K562 (cell line): Measurements from ENCODE around the gene TMEM266. TPM values are rescaled to one million over a fixed set of nuclear protein-coding genes. Genes with fewer than 3 reads are reported as not detected.

Source experiments
- ATAC-seq: fragments of 200-7000 bp; cut with Tn5 transposase; 3 replicates; pipeline ENCODE4 v1.9.1; 2020; ENCODE audit warnings: moderate library complexity
- BruUV-seq: library from RNA; stranded (reverse); fragments of 400-500 nt; replicated peaks from 2 replicates; lab custom pipeline; 2021; lab: Mats Ljungman, UMichigan
- CTCF ChIA-PET: fragments of 300-600 bp; formaldehyde crosslinking; extraction: SDS; loops from one replicate; lab custom pipeline; 2021; ENCODE audit warnings: low intra/inter-chr PET ratio; lab: Yijun Ruan, JAX
- POLR2A ChIA-PET: fragments of 300-600, 350-650 bp; sonication (Branson Sonifier 250); formaldehyde crosslinking; extraction: SDS; loops from one replicate; lab custom pipeline; 2021; ENCODE audit warnings: antibody characterized with exemption, inconsistent platforms; lab: Yijun Ruan, JAX
- DNase-seq, 4 experiments: peaks; one replicate each; pipeline versions ENCODE4 v3.0.0 to v3.0.0-alpha.2; 2011 to 2018; ENCODE audit warnings: low spot score in 3 of 4, mixed read lengths in 3 of 4; ENCODE audit errors: extremely low read depth in 1 of 4
- FAIRE-seq: peaks from 2 replicates; lab custom pipeline; 2011; peaks lifted over from hg19 to GRCh38; lab: Jason Lieb, UNC
- H2AFZ ChIP-seq: 2 replicates; pipeline ENCODE4 v1.6.0; 2011; ENCODE audit warnings: low read depth, low read length, control low read depth, inconsistent platforms
- H3K27ac ChIP-seq: fragments of 200-600 bp; 3 replicates; pipeline ENCODE4 v1.8.0; 2011; ENCODE audit warnings: low read depth, mild to moderate bottlenecking, control low read depth, inconsistent platforms, low read length, moderate library complexity, mixed read lengths; ENCODE audit errors: extremely low read depth
- H3K27me3 ChIP-seq, 2 experiments: fragments of 300-600 bp in 1 of 2; 2 replicates in 1 of 2; 3 replicates in 1 of 2; pipeline versions ENCODE4 v1.6.0 to v1.8.0; 2011; ENCODE audit warnings: inconsistent platforms in 2 of 2, low read length in 2 of 2, mild to moderate bottlenecking in 1 of 2, mixed read lengths in 1 of 2, moderate library complexity in 1 of 2; ENCODE audit not compliant: control insufficient read depth in 2 of 2, insufficient read depth in 2 of 2
- H3K36me3 ChIP-seq: fragments of 300-600 bp; 3 replicates; pipeline ENCODE4 v1.8.0; 2011; ENCODE audit warnings: mild to moderate bottlenecking, low read length, inconsistent platforms; ENCODE audit not compliant: control insufficient read depth, insufficient read depth
- H3K4me1 ChIP-seq, 2 experiments: fragments of 200-600 bp in 1 of 2; replicated peaks in 1 of 2; 2 replicates in 1 of 2; 3 replicates in 1 of 2; pipeline versions ENCODE4 v1.5.1 to v1.8.0; 2011; ENCODE audit warnings: inconsistent platforms in 2 of 2, low read length in 2 of 2, mild to moderate bottlenecking in 1 of 2, mixed read lengths in 1 of 2, moderate library complexity in 1 of 2; ENCODE audit not compliant: control insufficient read depth in 2 of 2, insufficient read depth in 2 of 2
- H3K4me2 ChIP-seq: 2 replicates; pipeline ENCODE4 v1.6.1; 2011; ENCODE audit warnings: low read length, control low read depth, inconsistent platforms, mixed read lengths; ENCODE audit not compliant: insufficient read depth
- H3K4me3 ChIP-seq: fragments of 200-600 bp; sonication (generic), shearing (Covaris generic); 2 replicates; pipeline ENCODE4 v1.5.1; 2016; ENCODE audit warnings: control low read depth, inconsistent platforms
- H3K79me2 ChIP-seq: fragments of 200-600 bp; 3 replicates; pipeline ENCODE4 v1.8.0; 2011; ENCODE audit warnings: low read length, inconsistent platforms; ENCODE audit not compliant: control insufficient read depth, insufficient read depth
- H3K9ac ChIP-seq, 2 experiments: 2 replicates each; pipeline versions ENCODE4 v1.6.0 to v1.6.1; 2011; ENCODE audit warnings: low read depth in 2 of 2, low read length in 2 of 2, control low read depth in 1 of 2, inconsistent platforms in 1 of 2, mild to moderate bottlenecking in 1 of 2, mixed read lengths in 1 of 2; ENCODE audit not compliant: insufficient read depth in 1 of 2
- H3K9me1 ChIP-seq: one replicate; pipeline ENCODE4 v1.6.0; 2011; ENCODE audit warnings: inconsistent platforms, mild to moderate bottlenecking, low read length, moderate library complexity; ENCODE audit not compliant: control insufficient read depth, insufficient read depth
- H3K9me3 ChIP-seq: replicated peaks from 2 replicates; pipeline ENCODE4 v1.5.1; 2011; ENCODE audit warnings: low read depth, low read length, inconsistent platforms; ENCODE audit not compliant: control insufficient read depth, insufficient read depth
- H4K20me1 ChIP-seq: replicated peaks from 2 replicates; pipeline ENCODE4 v1.6.1; 2011; ENCODE audit warnings: low read length, inconsistent platforms, mixed read lengths; ENCODE audit not compliant: control insufficient read depth, insufficient read depth
- C11orf30 ChIP-seq: fragments of 450-650 bp; IDR thresholded peaks from 2 replicates; pipeline ENCODE4 v1.6.1; 2016; ENCODE audit warnings: low read depth, mild to moderate bottlenecking
- CBX8 ChIP-seq: fragments of 200-600 bp; sonication (generic); IDR thresholded peaks from 2 replicates; pipeline ENCODE4 v1.6.1; 2012; ENCODE audit warnings: borderline replicate concordance, mixed run types, low read depth, mild to moderate bottlenecking, moderate library complexity, mixed read lengths, low read length, control low read depth, inconsistent platforms; ENCODE audit not compliant: poor library complexity, severe bottlenecking; ENCODE audit errors: extremely low read depth
- PHTF2 ChIP-seq: fragments of 250-450 bp; sonication (Bioruptor Pico); IDR thresholded peaks from 2 replicates; pipeline ENCODE4 v1.5.0; 2021; ENCODE audit warnings: mild to moderate bottlenecking
- RAD21 ChIP-seq, 2 experiments: fragments of 250-450 bp in 1 of 2; fragments of 450-650 bp in 1 of 2; sonication (Bioruptor Pico) in 1 of 2; formaldehyde crosslinking in 1 of 2; IDR thresholded peaks in 1 of 2; conservative IDR thresholded peaks in 1 of 2; 2 replicates each; pipeline versions ENCODE4 v1.4.0 to v1.8.0; 2020 to 2022; ENCODE audit warnings: mild to moderate bottlenecking in 2 of 2, moderate library complexity in 1 of 2
- RNF2 ChIP-seq: sonication (generic); IDR thresholded peaks from 2 replicates; pipeline ENCODE4 v1.6.1; 2016
- TFAM ChIP-seq: fragments of 250-450 bp; sonication (Bioruptor Pico); conservative IDR thresholded peaks from 2 replicates; pipeline ENCODE4 v1.5.0; 2021; ENCODE audit warnings: mild to moderate bottlenecking, moderate library complexity
- WHSC1 ChIP-seq: IDR thresholded peaks from one replicate; pipeline ENCODE4 v1.6.1; 2012; ENCODE audit warnings: low read length, control low read depth, inconsistent platforms
- WGBS: fragments of 100-300 bp; shearing (Covaris generic); methylation state at CpG from one replicate; pipeline ENCODE4 v1.1.6; 2016; ENCODE audit warnings: low coverage, mixed read lengths; ENCODE audit not compliant: insufficient coverage; ENCODE audit errors: missing lambda C conversion rate; 5-methylcytosine and 5-hydroxymethylcytosine counted together
- in situ Hi-C: fragments of 300-500 bp; cut with MboI; formaldehyde crosslinking; loops from 4 replicates; pipeline ENCODE4 v1.15.0; 2018; ENCODE audit warnings: inconsistent platforms, mixed read lengths
- intact Hi-C: fragments of 100-400 bp; cut with micrococcal nuclease; formaldehyde crosslinking; loops from 2 replicates; pipeline ENCODE4 v1.14.2; 2022
- polyA plus RNA-seq, 8 experiments: library from polyadenylated mRNA; depleted of rRNA in 4 of 8; stranded (reverse) in 5 of 8; unstranded in 3 of 8; fragments of >200 nt; fragmentation: Nextera tagmentation in 2 of 8; fragmentation: Illumina TruSeq in 1 of 8; extraction: Ambion mirVana in 2 of 8; extraction: Trizol in 1 of 8; gene quantifications; 2 replicates each; pipeline versions ENCODE4 v1.2.1 to v1.2.3, GENCODE V29; 2011 to 2014; ENCODE audit warnings: inconsistent platforms in 1 of 8, missing spikeins in 1 of 8
- total RNA-seq, 7 experiments: library from RNA; depleted of rRNA in 6 of 7; stranded (reverse); fragments of >200 nt in 6 of 7; fragmentation: Illumina TruSeq in 2 of 7; extraction: Trizol in 2 of 7; gene quantifications; 2 replicates each; pipeline versions ENCODE4 v1.2.1 to v1.2.3, GENCODE V29; 2011 to 2021; ENCODE audit warnings: low replicate concordance in 1 of 7
- TF ChIP-seq, protein P1 (sequence below): fragments of 450-650 bp; formaldehyde crosslinking; IDR thresholded peaks from 2 replicates; pipeline ENCODE4 v1.4.0; 2022; ENCODE audit warnings: missing genetic modification characterization
- TF ChIP-seq, protein P2 (sequence below), 3 experiments: IDR thresholded peaks in 2 of 3; conservative IDR thresholded peaks in 1 of 3; 2 replicates each; pipeline ENCODE4 v1.5.1; 2011 to 2012; ENCODE audit warnings: low read length in 3 of 3, mild to moderate bottlenecking in 3 of 3, control low read depth in 2 of 3, improper control_type of control experiment in 1 of 3, inconsistent platforms in 1 of 3, low read depth in 1 of 3, mixed read lengths in 1 of 3, moderate library complexity in 1 of 3; ENCODE audit not compliant: insufficient read depth in 2 of 3

Gene TMEM266
- total and polyA plus RNA-seq, 9 of the 15 experiments (the other 6 are each of a cell fraction or from before 2014, with no cell fraction given): not detected

DNA sequence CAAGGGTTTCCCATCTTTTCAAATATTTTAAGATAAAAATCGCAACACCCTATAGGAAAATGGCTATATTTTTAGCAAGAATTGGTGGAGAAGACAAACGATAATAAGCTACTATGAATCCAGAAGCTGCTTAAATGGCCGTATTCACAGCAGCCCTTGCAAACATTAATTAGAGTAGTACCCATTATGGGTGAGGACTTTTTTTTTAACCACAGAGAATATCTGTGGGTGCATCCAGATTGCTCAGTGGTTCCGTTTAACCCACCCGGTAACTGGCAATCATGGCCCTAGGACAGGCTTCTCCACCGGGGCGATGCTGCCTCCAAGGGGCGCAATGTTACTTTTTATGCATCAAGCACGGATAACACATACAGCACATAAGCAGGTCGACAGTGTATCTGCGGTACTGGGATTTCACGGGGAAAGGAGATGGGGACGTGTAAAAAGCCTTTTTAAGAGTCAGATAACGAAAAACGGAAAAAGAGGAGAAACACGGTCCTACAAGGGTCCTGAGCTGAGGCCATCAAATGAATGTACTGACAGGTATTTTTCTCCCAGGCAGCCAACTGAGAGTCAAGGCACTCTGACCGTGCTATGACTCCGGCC lies 968 bp upstream of the TMEM266 start:
- FAIRE-seq (peak; percentile 40), DNase-seq (peak; percentile 17 to 35 (median 22)), ATAC-seq (peak; percentile 80)
- Histone ChIP-seq H3K27me3 (peaks cover 36 to 40% of the 10 kb centered on the region in 2 experiments), H4K20me1 (peaks cover 8% of the 10 kb centered on the region; the same call in 1 of the 2 replicates), H3K9me3 (no peaks in the 10 kb centered on the region), H3K4me3 (peak overlapping the region; percentile 38), H3K79me2 (no peaks in the 10 kb centered on the region), H2AFZ (peak overlapping the region; percentile 53), H3K4me1 (peaks cover 0 to 10% of the 10 kb centered on the region in 2 experiments; a peak in 3 of 5 replicates), H3K4me2 (peak overlapping the region; percentile 59), H3K9me1 (no peaks in the 10 kb centered on the region), H3K9ac (peak overlapping the region in 1 of 2 experiments; percentile 66; a peak in 1 of 4 replicates), H3K27ac (no peak overlapping the region), H3K36me3 (no peaks in the 10 kb centered on the region)
- CTCF ChIA-PET: interaction anchor here (0.6 to 3.5 kb wide), 4 partner anchors 10 to 137 kb away, joined by 3 to 30 read pairs (median 5); no protein-coding TSS in a partner anchor
- in situ Hi-C loops: loop anchor here (5.0 kb wide), 1 partner anchor 83 kb away; no protein-coding TSS in a partner anchor
- POLR2A ChIA-PET: interaction anchor here (0.7 kb wide), 1 partner anchor 94 kb away, joined by 3 read pairs; no protein-coding TSS in a partner anchor
- no TSS peak for BruUV-seq
- WGBS: 5% methylated on average over 18 of the region's 18 CpGs
- intact Hi-C loops: loop anchor here (10.0 kb wide), 2 partner anchors 244 to 274 kb away; no protein-coding TSS in a partner anchor
- TF ChIP-seq C11orf30: no peak
- peak; percentile 75 for TF ChIP-seq CBX8
- peak in 1 of 2 experiments; percentile 41; a peak in 2 of 4 replicates for TF ChIP-seq RAD21 (CRISPR knock-in tag; conservative IDR thresholded peaks at IDR 0.05 in 1 of 2, IDR thresholded peaks at IDR 0.05 in 1 of 2)
- TF ChIP-seq RNF2: peak; percentile 18; the same call in 1 of the 2 replicates
- no peak for TF ChIP-seq PHTF2 (CRISPR knock-in tag)
- TF ChIP-seq, protein P1, sequence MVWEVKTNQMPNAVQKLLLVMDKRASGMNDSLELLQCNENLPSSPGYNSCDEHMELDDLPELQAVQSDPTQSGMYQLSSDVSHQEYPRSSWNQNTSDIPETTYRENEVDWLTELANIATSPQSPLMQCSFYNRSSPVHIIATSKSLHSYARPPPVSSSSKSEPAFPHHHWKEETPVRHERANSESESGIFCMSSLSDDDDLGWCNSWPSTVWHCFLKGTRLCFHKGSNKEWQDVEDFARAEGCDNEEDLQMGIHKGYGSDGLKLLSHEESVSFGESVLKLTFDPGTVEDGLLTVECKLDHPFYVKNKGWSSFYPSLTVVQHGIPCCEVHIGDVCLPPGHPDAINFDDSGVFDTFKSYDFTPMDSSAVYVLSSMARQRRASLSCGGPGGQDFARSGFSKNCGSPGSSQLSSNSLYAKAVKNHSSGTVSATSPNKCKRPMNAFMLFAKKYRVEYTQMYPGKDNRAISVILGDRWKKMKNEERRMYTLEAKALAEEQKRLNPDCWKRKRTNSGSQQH: no peak
- TF ChIP-seq TFAM (CRISPR knock-in tag): no peak
- TF ChIP-seq, protein P2, sequence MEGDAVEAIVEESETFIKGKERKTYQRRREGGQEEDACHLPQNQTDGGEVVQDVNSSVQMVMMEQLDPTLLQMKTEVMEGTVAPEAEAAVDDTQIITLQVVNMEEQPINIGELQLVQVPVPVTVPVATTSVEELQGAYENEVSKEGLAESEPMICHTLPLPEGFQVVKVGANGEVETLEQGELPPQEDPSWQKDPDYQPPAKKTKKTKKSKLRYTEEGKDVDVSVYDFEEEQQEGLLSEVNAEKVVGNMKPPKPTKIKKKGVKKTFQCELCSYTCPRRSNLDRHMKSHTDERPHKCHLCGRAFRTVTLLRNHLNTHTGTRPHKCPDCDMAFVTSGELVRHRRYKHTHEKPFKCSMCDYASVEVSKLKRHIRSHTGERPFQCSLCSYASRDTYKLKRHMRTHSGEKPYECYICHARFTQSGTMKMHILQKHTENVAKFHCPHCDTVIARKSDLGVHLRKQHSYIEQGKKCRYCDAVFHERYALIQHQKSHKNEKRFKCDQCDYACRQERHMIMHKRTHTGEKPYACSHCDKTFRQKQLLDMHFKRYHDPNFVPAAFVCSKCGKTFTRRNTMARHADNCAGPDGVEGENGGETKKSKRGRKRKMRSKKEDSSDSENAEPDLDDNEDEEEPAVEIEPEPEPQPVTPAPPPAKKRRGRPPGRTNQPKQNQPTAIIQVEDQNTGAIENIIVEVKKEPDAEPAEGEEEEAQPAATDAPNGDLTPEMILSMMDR (IDR thresholded peaks at IDR 0.05 in 2 of 3, conservative IDR thresholded peaks at IDR 0.05 in 1 of 3; ENCODE audit: insufficient read depth in 2 of 3, low read depth in 1 of 3, low read length in 3 of 3): peak; percentile 35 to 46 (median 42); a peak in 4 of 6 replicates
- no peak for TF ChIP-seq WHSC1
